Smooth muscle cell (in vitro differentiated cells): ENCODE data around the gene CHCHD6. TPM values are rescaled to one million over a fixed set of nuclear protein-coding genes. Genes with fewer than 3 reads are reported as not detected.
"Not testable (repeated sequence)": the region's sequence is repeated elsewhere in the genome, so short reads cannot be mapped to it uniquely, and the experiment has no call there.

Experiments
- DNase-seq: peaks from one replicate; lab custom pipeline; 2025; ENCODE audit not compliant: unreplicated experiment; lab: John Stamatoyannopoulos, UW
- H2AFZ ChIP-seq: fragments of 200-600 bp; sonication (generic); 2 replicates; pipeline ENCODE4 v1.6.0; 2016; ENCODE audit warnings: antibody characterized with exemption, low read depth, mild to moderate bottlenecking
- H3F3A ChIP-seq: fragments of 200-600 bp; sonication (generic); 2 replicates; pipeline ENCODE4 v1.6.0; 2017; ENCODE audit warnings: antibody characterized with exemption, low read depth
- H3K27ac ChIP-seq: fragments of 200-600 bp; sonication (generic); 2 replicates; pipeline ENCODE4 v1.5.1; 2016; ENCODE audit warnings: low read depth, mild to moderate bottlenecking
- H3K27me3 ChIP-seq: fragments of 200-600 bp; sonication (generic); 2 replicates; pipeline ENCODE4 v1.6.1; 2016; ENCODE audit warnings: low read depth, mild to moderate bottlenecking
- H3K36me3 ChIP-seq: fragments of 200-600 bp; sonication (generic); 2 replicates; pipeline ENCODE4 v1.5.1; 2016; ENCODE audit warnings: low read depth
- H3K4me1 ChIP-seq: fragments of 200-600 bp; sonication (generic); 2 replicates; pipeline ENCODE4 v1.5.1; 2016; ENCODE audit warnings: low read depth
- H3K4me2 ChIP-seq: fragments of 200-600 bp; sonication (generic); 2 replicates; pipeline ENCODE4 v1.6.0; 2016; ENCODE audit warnings: mild to moderate bottlenecking
- H3K4me3 ChIP-seq: fragments of 200-600 bp; sonication (generic); 2 replicates; pipeline ENCODE4 v1.5.1; 2016; ENCODE audit warnings: mild to moderate bottlenecking
- H3K79me2 ChIP-seq: fragments of 200-600 bp; sonication (generic); 2 replicates; pipeline ENCODE4 v1.6.0; 2016; ENCODE audit warnings: low read depth, mild to moderate bottlenecking
- H3K9ac ChIP-seq: fragments of 200-600 bp; sonication (generic); 2 replicates; pipeline ENCODE4 v1.6.0; 2016; ENCODE audit warnings: low read depth
- H3K9me3 ChIP-seq: fragments of 200-600 bp; sonication (generic); replicated peaks from 2 replicates; pipeline ENCODE4 v1.5.1; 2016; ENCODE audit warnings: low read depth
- H4K20me1 ChIP-seq: fragments of 200-600 bp; sonication (generic); 2 replicates; pipeline ENCODE4 v1.6.0; 2016; ENCODE audit warnings: low read depth
- WGBS: methylation state at CpG from one replicate; pipeline ENCODE4 v1.1.7; 2016; ENCODE audit warnings: low lambda C conversion rate; 5-methylcytosine and 5-hydroxymethylcytosine counted together
- polyA plus RNA-seq: library from polyadenylated mRNA; unstranded; fragments of >200 nt; fragmentation: Nextera tagmentation; extraction: Ambion mirVana; gene quantifications from 2 replicates; pipeline ENCODE4 v1.2.1, GENCODE V29; 2016
- total RNA-seq: library from RNA; depleted of rRNA; stranded (reverse); fragments of >200 nt; gene quantifications from 2 replicates; pipeline ENCODE4 v1.2.3, GENCODE V29; 2014
- TF ChIP-seq, protein P1 (sequence below): fragments of 200-600 bp; sonication (generic); IDR thresholded peaks from 2 replicates; pipeline ENCODE4 v1.5.1; 2017; ENCODE audit warnings: borderline replicate concordance, mild to moderate bottlenecking, antibody characterized with exemption; ENCODE audit not compliant: insufficient read depth, poor library complexity, severe bottlenecking

Gene CHCHD6
- total and polyA plus RNA-seq, 2 experiments from 2014 or later = 6.7 to 27.2 TPM

DNA sequence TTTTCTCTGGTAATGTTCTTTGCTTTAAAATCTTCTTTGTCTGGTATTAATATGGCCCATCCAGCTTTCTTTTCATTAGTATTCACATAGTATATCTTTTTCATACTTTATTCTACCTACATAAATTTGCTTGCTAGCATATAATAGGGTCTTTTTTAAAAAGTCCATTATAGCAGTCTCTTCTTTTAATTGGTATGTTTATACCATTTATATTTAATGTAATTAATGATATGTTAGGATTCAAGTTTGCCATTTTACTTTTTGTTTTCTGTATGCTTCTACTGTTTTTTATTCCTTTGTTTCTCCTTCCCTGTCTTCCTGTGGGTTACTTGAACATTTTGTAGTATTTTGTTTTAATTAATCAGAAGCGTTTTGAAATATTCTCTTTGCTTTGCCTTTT lies 89.0 kb downstream of the CHCHD6 start:
- Histone ChIP-seq H3F3A (no peaks in the 10 kb centered on the region), H4K20me1 (no peaks in the 10 kb centered on the region), H3K36me3 (no peaks in the 10 kb centered on the region), H2AFZ (no peak overlapping the region), H3K79me2 (no peaks in the 10 kb centered on the region), H3K4me3 (no peak overlapping the region), H3K27me3 (no peaks in the 10 kb centered on the region), H3K9me3 (no peaks in the 10 kb centered on the region), H3K4me1 (no peaks in the 10 kb centered on the region), H3K27ac (no peak overlapping the region), H3K4me2 (no peak overlapping the region), H3K9ac (no peak overlapping the region)
- 100% methylated on average over 1 of the region's 1 CpG for WGBS
- TF ChIP-seq, protein P1, sequence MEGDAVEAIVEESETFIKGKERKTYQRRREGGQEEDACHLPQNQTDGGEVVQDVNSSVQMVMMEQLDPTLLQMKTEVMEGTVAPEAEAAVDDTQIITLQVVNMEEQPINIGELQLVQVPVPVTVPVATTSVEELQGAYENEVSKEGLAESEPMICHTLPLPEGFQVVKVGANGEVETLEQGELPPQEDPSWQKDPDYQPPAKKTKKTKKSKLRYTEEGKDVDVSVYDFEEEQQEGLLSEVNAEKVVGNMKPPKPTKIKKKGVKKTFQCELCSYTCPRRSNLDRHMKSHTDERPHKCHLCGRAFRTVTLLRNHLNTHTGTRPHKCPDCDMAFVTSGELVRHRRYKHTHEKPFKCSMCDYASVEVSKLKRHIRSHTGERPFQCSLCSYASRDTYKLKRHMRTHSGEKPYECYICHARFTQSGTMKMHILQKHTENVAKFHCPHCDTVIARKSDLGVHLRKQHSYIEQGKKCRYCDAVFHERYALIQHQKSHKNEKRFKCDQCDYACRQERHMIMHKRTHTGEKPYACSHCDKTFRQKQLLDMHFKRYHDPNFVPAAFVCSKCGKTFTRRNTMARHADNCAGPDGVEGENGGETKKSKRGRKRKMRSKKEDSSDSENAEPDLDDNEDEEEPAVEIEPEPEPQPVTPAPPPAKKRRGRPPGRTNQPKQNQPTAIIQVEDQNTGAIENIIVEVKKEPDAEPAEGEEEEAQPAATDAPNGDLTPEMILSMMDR = no peak
- no peak for DNase-seq

DNA sequence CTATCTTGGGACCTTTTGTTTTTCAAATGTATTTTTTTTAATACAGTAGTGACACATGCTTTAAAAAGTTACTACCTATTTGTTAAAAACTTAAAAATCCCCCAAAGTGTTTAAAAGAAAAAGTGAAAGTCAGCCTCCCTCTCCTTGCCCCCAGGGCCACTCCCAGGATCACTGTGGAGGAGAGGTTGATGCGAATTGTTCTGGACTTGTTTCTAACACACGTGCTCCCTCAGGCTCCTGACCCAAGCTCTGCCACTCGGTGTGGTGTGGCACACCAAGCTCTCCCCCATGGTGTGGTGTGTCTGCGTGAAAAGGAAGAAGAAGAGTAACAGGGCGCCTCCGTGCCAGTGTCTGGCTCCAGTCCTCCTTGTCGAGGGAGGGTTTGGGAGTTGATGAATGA lies 93.5 kb downstream of the CHCHD6 start:
- Histone ChIP-seq H3K4me2 (no peak overlapping the region), H3K4me1 (no peaks in the 10 kb centered on the region), H3K9ac (no peak overlapping the region), H3K79me2 (no peaks in the 10 kb centered on the region), H3K27ac (no peak overlapping the region), H3F3A (no peaks in the 10 kb centered on the region), H3K4me3 (no peak overlapping the region), H3K36me3 (no peaks in the 10 kb centered on the region), H3K27me3 (no peaks in the 10 kb centered on the region), H3K9me3 (no peaks in the 10 kb centered on the region), H4K20me1 (no peaks in the 10 kb centered on the region), H2AFZ (no peak overlapping the region)
- 92% methylated on average over 7 of the region's 7 CpGs for WGBS
- DNase-seq = no peak
- TF ChIP-seq, protein P1 = no peak

DNA sequence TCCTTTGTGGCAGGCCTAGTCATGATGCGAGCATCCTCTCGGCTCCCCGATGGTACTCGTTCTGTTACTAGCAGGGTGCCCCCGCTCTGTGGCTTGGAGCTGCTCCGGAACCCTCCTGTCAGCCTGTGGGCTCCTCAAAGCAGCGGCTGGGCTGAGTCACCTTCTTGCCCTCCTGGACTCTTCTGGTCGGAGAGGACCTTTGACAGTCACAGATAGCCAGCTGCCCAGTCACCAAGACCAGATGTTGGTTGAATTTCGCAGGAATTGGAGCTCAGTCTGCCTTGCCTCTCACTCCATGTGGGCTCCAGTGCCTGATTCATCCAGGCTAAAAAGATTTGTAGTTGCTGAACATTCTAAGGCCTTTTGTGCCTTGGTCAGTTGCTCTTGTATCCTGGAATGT lies 94.5 kb downstream of the CHCHD6 start:
- Histone ChIP-seq H3K36me3 (no peaks in the 10 kb centered on the region), H3K9ac (no peak overlapping the region), H3K4me1 (no peaks in the 10 kb centered on the region), H3K9me3 (no peaks in the 10 kb centered on the region), H3K27ac (no peak overlapping the region), H4K20me1 (no peaks in the 10 kb centered on the region), H3K27me3 (no peaks in the 10 kb centered on the region), H3K4me3 (no peak overlapping the region), H2AFZ (no peak overlapping the region), H3K4me2 (no peak overlapping the region), H3F3A (no peaks in the 10 kb centered on the region), H3K79me2 (no peaks in the 10 kb centered on the region)
- no peak for DNase-seq
- 80% methylated on average over 9 of the region's 9 CpGs for WGBS
- TF ChIP-seq, protein P1 = no peak

DNA sequence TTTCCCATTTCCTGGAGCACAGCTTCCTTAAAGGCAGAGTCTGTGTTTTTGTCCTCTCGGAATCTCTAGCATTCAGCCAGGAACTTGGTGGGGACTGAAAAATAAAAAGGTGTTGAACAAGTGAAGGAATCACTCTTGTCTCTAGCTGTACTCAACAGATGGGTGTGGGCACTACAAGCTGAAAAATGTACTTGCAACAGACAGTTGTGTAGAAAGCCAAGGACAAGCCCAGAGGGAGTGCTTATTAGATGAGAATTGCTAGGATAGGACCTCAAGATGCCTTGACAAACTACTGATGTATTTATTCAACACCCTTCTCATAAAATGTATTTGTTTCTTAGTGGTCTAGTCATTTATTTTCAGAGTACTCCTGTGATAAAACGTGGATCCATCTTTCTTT lies 95.1 kb downstream of the CHCHD6 start:
- Histone ChIP-seq H3F3A (no peaks in the 10 kb centered on the region), H3K4me2 (no peak overlapping the region), H3K4me3 (no peak overlapping the region), H4K20me1 (no peaks in the 10 kb centered on the region), H2AFZ (no peak overlapping the region), H3K4me1 (no peaks in the 10 kb centered on the region), H3K27me3 (no peaks in the 10 kb centered on the region), H3K9ac (no peak overlapping the region), H3K9me3 (no peaks in the 10 kb centered on the region), H3K79me2 (no peaks in the 10 kb centered on the region), H3K27ac (no peak overlapping the region), H3K36me3 (no peaks in the 10 kb centered on the region)
- 96% methylated on average over 2 of the region's 2 CpGs for WGBS
- TF ChIP-seq, protein P1 = no peak
- DNase-seq = no peak

- not testable (repeated sequence) for H3K4me3 ChIP-seq, H3K4me2 ChIP-seq, H3K9me3 ChIP-seq, H3K27ac ChIP-seq, H3F3A ChIP-seq, H3K9ac ChIP-seq, H3K36me3 ChIP-seq, H3K4me1 ChIP-seq, H2AFZ ChIP-seq, H3K27me3 ChIP-seq, H3K79me2 ChIP-seq, H4K20me1 ChIP-seq, DNase-seq
- 98% methylated on average over 11 of the region's 11 CpGs for WGBS
These were observed 97.3 kb downstream of the CHCHD6 start for GRCh38 chr3:126801312-126801711.
